ENCODE measurements around the gene HAGHL.

DNA sequence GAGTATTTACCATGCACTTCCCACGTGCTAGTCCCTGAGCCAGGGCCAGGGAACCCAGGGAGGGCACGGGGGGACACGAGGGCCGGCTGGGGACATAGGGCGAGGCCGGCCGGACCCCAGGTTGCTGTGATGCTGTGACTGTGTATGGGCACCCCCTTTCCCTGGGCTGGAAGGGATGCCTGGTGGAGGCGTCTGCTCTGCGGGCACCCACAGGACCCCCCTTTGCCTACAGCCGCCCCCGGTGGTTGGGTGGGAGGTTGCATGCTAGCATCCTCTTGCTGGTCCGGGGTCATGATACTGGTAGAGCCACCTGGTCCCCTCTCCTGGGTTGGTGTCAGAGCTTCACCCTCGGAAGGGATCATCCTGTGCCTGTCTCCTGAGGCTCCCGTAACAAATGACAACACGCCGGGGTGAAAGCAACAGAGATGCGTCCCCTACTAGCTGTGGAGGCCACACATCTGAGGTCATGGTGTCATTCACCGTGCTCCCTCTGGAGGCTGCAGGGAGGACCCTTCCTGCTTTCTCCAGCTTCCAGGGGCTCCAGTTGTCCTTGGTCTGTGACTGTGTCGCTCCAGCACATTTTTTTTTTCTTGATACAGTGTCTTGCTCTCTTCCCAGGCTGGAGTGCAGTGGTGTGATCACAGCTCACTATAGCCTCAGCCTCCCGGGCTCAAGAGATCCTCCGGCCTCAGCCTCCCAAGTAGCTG lies 17.0 kb downstream of the HAGHL start:
- TF ChIP-seq POLR2A (IDR thresholded peaks at IDR 0.05; ENCODE audit: control extremely low read depth in 1 of 2, low read depth in 2 of 2, low read length in 2 of 2) (no peak), YY1 (IDR thresholded peaks at IDR 0.05; ENCODE audit: low read depth, low read length) (no peak), ASH2L (IDR thresholded peaks at IDR 0.05; ENCODE audit: low read length) (no peak), SIX5 (IDR thresholded peaks at IDR 0.05; ENCODE audit: low read depth, low read length) (no peak), TAF7 (optimal IDR thresholded peaks at IDR 0.05; ENCODE audit: borderline replicate concordance, low read depth, low read length) (no peak), EZH2 (IDR thresholded peaks at IDR 0.05; ENCODE audit: low read depth, low read length, severe bottlenecking) (no peak), RAD21 (IDR thresholded peaks at IDR 0.05 in 1 of 2, conservative IDR thresholded peaks at IDR 0.05 in 1 of 2; ENCODE audit: low read depth in 2 of 2, low read length in 2 of 2) (no peak; a peak in 1 of 4 replicates), SIN3A (conservative IDR thresholded peaks at IDR 0.05 in 1 of 2, IDR thresholded peaks at IDR 0.05 in 1 of 2; ENCODE audit: low read depth in 1 of 2, low read length in 2 of 2) (no peak), RFX5 (IDR thresholded peaks at IDR 0.05; ENCODE audit: borderline replicate concordance, low read depth, low read length) (no peak), CBX8 (IDR thresholded peaks at IDR 0.05; ENCODE audit: borderline replicate concordance, low read depth, low read length) (no peak), EP300 (IDR thresholded peaks at IDR 0.05; ENCODE audit: borderline replicate concordance in 1 of 2, low read depth in 2 of 2, low read length in 2 of 2) (no peak)
- TF ChIP-seq, protein P1, sequence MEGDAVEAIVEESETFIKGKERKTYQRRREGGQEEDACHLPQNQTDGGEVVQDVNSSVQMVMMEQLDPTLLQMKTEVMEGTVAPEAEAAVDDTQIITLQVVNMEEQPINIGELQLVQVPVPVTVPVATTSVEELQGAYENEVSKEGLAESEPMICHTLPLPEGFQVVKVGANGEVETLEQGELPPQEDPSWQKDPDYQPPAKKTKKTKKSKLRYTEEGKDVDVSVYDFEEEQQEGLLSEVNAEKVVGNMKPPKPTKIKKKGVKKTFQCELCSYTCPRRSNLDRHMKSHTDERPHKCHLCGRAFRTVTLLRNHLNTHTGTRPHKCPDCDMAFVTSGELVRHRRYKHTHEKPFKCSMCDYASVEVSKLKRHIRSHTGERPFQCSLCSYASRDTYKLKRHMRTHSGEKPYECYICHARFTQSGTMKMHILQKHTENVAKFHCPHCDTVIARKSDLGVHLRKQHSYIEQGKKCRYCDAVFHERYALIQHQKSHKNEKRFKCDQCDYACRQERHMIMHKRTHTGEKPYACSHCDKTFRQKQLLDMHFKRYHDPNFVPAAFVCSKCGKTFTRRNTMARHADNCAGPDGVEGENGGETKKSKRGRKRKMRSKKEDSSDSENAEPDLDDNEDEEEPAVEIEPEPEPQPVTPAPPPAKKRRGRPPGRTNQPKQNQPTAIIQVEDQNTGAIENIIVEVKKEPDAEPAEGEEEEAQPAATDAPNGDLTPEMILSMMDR (IDR thresholded peaks at IDR 0.05; ENCODE audit: control extremely low read depth in 1 of 3, insufficient read depth in 1 of 3, low read depth in 1 of 3, low read length in 3 of 3), result peak; percentile 44 to 62 (median 52)
- TF ChIP-seq, protein P2, sequence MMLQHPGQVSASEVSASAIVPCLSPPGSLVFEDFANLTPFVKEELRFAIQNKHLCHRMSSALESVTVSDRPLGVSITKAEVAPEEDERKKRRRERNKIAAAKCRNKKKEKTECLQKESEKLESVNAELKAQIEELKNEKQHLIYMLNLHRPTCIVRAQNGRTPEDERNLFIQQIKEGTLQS (IDR thresholded peaks at IDR 0.05; ENCODE audit: insufficient read depth, low read depth, low read length), result no peak
- TF ChIP-seq, protein P3, sequence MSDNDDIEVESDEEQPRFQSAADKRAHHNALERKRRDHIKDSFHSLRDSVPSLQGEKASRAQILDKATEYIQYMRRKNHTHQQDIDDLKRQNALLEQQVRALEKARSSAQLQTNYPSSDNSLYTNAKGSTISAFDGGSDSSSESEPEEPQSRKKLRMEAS (IDR thresholded peaks at IDR 0.05), result no peak

Measured in H1 (cell line).